Measurements from ENCODE around the gene KIZ.

GRCh38 chr20:21154692-21155091 is 28.8 kb downstream of the KIZ start:
- TF ChIP-seq CTCF (conservative IDR thresholded peaks at IDR 0.05; ENCODE audit: low read depth, low read length) (no peak), EZH2 (IDR thresholded peaks at IDR 0.05; ENCODE audit: borderline replicate concordance, low read depth, low read length, poor library complexity, severe bottlenecking) (no peak)

Data from A673 (cell line).